A673 (cell line): ENCODE data around the gene CBX8.

ENCODE experiments used
- EZH2 ChIP-seq: fragments of 200-600 bp; sonication (generic); IDR thresholded peaks from 2 replicates; pipeline ENCODE4 v1.6.1; 2017; ENCODE audit warnings: borderline replicate concordance, low read depth, mild to moderate bottlenecking, mixed read lengths, antibody characterized with exemption, low read length; ENCODE audit not compliant: poor library complexity, severe bottlenecking
- TF ChIP-seq, protein P1 (sequence below): fragments of 300-800, 200-600 bp; sonication (generic); conservative IDR thresholded peaks from 2 replicates; pipeline ENCODE4 v1.5.1; 2017; ENCODE audit warnings: low read depth, mild to moderate bottlenecking, antibody characterized with exemption, low read length, moderate library complexity, mixed read lengths

GRCh38 chr17:79808763-79809529 lies 12.1 kb upstream of the CBX8 start:
- no peak for TF ChIP-seq EZH2
- TF ChIP-seq, protein P1, sequence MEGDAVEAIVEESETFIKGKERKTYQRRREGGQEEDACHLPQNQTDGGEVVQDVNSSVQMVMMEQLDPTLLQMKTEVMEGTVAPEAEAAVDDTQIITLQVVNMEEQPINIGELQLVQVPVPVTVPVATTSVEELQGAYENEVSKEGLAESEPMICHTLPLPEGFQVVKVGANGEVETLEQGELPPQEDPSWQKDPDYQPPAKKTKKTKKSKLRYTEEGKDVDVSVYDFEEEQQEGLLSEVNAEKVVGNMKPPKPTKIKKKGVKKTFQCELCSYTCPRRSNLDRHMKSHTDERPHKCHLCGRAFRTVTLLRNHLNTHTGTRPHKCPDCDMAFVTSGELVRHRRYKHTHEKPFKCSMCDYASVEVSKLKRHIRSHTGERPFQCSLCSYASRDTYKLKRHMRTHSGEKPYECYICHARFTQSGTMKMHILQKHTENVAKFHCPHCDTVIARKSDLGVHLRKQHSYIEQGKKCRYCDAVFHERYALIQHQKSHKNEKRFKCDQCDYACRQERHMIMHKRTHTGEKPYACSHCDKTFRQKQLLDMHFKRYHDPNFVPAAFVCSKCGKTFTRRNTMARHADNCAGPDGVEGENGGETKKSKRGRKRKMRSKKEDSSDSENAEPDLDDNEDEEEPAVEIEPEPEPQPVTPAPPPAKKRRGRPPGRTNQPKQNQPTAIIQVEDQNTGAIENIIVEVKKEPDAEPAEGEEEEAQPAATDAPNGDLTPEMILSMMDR = peak; percentile 57
